HG03045 (cell line): ENCODE data around the gene TMEM185B.
A peak's percentile ranks its signal among the peaks of the same experiment; 100 is the strongest.

Experiments
- ATAC-seq: cut with Tn5 transposase; IDR thresholded peaks from one replicate; pipeline ENCODE4 v1.9.1; 2021; ENCODE audit warnings: mild to moderate bottlenecking, moderate library complexity; ENCODE audit not compliant: unreplicated experiment

The TMEM185B gene

DNA sequence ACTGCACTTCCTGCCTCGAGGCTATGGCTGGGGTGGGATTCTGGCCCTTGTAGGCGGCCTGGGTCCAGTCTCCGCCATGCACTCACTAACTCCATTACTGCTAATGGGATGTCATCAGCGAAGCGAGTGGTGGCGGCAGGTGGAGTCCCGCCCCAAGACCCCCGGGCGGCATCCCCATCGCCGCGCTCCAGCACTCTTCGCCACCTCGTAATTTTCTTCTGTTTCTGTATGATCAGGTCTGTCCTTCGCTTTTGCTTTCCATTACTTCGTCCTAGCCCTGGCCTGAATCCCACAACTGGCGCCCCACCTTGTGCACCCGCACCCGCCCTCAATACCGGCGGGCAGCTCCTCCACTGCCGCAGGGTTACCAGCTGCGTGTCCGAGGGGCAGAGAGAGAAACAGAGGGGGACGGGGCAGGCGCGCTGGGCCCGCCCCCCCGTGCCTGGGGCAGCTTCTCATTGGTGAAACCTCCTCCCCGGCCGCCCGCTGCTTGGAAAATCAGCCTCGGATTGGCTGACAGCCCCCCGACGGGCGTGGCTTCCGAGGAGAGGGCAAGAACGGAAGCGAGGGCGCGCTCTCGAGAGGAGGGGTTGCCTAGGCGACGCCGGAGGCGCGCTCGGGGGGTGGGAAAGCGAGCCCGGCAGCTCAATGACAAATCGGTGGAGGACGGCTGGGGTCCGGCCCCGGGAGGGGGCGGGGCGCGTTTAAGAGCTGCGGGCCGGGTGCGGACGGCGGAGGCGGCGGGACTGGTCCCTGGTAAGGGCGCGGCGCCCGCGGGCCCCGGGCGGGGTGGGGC, 29.2 kb upstream of the TMEM185B start, which contains the start of gene RALB:
RALB (plus strand) TSS at position 628 of the 796 bp plus-strand sequence. CDS start 25,813 bp downstream, outside the sequence.
- ATAC-seq, result peak; percentile 95

DNA sequence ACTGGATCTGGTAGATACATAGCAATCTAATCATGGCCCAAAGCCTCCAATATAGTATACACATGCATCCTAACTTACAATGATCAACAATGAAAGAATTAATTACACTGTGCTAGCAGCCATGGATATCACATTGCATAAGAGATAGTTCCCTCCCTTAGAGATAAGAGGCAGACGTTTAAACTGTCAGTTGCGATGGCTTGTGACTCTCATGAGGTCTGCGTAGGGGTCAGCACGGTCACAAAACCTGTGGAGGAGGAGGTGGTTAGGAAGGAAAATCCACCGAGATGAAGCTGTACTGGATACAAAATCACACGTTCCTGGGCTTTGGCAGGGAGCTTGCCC, 28.7 kb upstream of the TMEM185B start:
- ATAC-seq, result no peak

DNA sequence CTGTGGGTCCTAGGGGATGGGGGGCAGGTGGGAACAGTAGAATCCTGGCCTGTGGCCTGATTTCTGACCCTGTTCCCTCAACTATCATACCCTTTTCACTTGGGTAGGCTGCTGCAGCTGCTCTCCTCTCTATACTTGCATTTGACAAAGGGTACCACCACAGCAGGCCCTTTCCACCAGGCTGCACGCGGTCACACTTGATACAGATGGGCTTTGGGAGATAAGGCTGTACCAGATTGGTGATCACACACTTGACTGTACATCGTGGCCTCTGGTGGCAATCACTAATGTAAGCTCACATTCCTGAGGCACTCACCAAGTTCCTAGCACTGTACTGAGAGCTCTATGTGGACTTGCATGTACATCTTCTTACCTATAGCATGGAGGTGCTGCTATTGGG, 27.9 kb upstream of the TMEM185B start:
- ATAC-seq, result no peak

DNA sequence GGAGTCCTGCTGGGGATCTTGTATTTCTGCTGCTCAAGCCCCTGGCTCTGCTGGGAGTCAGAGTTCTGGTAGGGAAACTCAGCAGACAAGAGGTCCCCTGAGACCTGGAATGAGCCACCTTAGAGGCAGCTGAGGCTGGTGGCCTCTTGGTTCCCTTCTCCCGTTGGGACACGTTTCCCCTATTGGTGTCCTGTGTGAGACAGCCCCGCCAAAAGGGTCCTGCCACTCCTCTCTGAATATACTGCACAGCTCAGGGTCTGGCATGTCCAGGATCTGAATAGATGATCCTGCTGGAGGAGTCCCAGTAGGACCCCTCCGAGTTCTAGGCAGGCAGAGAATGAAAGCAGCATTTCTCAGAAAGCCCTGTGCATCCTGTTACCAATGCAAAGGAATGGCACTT, 27.4 kb upstream of the TMEM185B start:
- ATAC-seq, result no peak

DNA sequence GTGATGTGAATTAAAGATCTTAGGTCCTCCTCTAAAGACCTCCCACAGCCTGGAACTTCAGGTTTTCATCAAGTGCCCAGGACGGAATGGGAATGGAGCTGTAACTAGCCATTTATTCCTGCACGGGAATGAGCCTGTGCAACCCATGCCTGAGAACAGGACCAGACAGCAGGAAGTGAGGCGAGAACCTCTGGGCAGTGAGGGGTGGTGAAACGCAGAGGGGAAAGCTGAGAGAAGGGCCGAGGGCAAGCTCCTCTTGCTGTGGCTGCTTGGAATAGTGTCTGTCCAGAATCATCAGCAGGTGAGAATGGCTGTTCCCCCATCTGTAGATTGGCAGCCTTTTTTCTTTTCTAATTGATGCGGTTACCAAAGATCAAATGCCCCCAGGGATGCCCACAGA, 24.7 kb upstream of the TMEM185B start:
- ATAC-seq, result no peak

DNA sequence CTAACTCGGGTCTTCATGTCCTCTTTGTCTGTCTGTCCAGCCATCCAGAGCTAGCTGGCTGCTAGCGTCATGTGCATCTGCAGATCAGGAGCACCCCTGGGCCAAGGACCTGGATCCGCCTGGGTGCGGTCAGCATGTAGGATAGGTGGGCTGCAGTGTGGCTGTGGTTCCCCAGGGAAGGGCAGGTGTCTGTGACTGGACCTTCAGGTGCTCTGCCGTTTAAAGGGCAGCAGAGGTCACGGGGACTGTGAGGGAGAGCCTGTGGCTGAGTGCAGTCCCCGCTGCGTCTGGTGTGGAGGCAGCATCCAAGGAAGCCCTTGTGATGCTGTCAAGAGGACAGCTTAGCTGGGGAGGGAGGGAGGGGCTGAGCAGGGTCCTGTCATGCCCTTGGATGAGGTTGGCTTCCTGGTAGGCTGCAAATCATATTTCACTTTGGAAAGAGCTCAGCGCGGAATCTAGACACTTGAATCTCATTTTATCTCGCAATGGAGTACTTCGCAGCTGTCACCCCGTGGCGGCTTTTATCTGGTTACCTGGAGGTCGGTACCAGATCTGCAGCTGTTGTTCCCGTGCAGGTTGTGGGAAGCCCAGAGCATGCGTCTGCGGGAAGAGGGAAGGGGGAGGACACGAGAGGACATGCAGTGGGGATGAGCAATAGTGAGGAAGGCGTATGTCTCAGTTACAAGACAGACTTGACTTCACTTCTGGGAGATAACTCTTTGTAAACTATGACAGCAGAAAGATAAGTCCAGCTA, 23.5 kb upstream of the TMEM185B start:
- no peak for ATAC-seq

DNA sequence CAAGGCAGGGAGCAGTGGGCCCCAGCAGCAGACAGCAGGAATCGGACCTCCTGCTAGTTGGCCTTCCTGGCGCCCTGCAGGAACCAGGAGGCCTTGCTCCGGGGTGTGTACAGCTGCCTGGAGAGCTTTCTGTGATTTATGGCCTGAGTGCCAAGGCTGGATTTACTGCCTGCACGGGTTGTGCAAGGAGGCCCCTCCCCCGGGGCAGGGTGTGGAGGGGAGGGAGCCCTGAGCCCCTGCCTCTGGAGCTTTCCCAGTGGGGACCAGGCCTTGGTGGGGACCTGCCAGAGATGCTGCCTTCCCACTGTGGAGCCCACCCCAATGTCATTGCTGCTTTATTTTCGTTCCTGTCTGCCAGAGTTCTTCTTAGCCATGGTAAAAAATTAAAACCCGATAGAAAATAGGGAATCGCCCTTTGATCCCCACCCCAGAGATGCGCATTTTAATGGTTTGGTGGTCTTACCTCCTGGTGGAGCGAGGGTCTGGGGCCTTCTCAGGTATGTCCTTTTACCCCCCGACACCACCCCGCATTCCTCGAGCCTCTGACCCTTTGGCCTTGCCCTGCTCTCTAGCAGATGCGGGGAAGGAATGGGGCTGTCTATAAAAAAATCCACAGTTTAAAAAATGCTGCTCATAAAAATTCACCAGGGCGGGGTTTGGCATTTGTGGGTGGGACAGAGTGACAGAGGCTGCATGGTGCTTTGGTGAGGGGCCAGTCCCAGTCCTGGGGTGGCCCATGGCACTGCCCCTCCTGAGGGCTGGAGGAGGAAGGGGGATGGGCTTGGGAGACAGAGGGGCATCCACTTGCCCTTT, 22.5 kb upstream of the TMEM185B start:
- no peak for ATAC-seq

DNA sequence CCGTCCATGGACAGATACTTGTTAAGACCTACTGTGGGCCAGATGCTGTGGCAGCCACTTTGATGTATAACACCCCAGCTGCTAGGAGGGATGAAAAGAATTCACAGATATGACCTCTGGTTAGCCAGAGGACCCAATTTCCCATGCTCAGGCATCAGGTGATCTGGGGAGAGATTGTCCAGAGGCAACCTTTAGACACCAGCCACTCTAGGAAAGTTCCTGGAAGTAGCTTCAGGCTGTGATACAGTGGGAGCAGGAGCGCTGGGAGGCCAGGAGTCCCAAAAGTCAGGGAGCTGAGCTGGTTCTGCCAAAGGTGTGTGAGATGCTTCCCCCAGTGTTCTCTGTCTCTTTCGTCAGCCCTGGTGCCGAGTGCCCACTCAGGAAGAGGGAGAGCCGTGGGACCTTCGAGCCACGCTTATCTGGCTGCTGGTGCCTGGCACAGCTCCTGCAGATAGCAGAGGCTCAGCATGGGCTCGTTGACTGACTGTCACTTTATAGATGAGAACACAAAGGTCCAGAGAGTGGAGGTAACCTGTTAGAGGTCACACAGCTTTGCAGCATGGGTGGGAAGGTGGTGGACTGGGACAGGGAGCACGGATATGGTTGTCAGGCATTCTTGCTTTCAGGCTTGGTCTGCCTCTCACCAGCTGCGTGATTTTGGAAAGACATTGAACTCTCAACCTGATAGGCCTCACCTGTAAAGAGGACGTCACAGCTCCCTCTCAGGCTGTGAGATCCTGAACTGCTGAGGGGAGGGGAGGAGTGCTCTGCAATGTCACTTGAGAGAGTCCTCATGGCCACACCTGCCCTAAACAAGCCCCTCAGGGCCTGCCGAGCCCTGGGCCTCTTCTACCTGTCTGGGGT, 21.7 kb upstream of the TMEM185B start:
- no peak for ATAC-seq

DNA sequence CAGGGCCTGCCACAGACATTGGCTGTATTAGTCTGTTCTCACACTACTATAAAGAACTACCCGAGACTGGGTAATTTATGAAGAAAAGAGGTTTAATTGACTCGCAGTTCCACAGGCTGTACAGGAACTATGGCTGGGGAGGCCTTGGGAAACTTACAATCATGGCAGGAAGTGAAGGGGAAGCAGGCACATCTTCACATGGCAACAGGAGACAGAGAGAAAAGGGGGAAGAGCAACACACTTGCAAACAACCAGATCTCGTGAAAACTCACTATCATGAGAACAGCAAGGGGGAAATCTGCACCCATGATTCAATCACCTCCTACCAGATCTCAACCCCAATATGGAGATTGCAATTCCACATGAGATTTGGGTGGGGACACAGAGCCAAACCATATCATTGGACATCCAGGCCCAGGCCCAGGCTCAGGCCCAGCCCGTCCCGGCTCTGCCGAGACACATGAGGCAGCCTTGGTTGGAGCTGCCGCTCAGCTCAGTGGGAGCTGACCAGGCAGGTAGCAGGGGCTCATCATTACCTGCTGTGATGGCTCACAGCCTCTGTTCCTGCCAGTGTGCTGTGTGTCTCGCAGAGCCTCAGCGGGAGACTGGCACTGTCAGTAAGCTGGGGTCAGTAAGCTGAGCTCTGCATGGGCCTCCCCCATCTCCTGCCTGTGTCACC, 20.8 kb upstream of the TMEM185B start:
- no peak for ATAC-seq

DNA sequence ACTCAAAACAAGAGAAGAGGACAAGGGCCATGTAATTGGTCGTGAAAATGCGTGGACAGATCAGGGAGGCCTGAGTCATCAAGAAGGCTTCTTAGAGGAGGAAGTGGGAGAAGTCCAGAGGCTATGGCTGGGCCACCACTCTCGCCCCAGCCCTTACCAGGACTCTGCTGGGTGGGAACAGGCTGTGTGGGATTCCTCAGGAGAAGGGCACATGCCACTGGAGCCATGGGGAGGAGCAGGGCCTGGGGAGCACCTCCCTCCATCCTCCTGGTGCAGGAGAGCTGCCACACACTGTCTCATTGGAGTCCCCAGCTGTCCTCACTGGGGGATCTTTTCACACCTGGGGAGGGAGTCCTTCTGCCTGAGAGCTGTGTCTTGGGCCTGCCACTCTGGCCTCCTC, 20.0 kb upstream of the TMEM185B start:
- no peak for ATAC-seq

DNA sequence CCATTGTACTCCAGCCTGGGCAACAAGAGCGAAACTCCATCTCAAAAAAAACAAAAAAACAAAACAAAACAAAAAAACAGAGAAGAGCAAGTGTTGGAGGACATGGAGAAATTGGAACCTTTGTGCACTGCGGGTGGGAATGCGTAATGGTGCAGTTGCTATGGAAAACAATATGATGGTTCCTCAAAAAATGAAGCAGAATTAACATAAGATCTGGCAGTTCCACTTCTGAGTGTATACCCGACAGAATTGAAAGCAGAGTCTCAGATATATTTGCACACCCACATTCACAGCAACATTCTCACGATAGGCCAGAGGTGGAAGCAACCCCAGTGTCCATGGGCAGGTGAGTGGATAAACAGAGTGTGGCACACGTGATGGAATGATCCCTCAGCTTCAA, 18.5 kb upstream of the TMEM185B start:
- ATAC-seq, result no peak

DNA sequence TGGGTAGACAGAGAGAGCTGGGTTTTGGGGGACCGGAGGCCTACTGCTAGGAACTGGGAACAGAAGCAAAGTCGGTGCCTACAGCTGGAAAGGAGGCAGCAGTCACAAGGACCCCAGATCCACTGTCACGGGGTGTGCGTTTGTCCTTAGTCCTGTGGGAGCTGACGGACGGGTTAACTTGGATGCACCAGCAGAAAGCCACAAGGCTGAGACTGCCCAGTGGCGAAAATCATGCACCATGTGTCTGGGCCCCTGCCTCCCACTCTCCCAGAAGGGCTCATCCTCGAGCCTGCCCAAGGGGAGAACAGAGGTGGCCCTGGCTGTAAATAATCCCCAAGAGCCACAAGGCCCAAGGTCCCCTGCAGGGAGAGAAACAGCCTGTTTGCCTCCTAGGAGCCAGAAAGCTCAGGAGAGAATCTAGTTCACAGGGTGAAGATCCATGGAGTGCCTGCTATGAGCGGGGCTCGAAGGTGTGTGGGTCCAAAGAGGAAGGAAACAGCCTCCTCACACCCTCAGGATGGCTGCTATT, 17.8 kb upstream of the TMEM185B start:
- ATAC-seq, result no peak

DNA sequence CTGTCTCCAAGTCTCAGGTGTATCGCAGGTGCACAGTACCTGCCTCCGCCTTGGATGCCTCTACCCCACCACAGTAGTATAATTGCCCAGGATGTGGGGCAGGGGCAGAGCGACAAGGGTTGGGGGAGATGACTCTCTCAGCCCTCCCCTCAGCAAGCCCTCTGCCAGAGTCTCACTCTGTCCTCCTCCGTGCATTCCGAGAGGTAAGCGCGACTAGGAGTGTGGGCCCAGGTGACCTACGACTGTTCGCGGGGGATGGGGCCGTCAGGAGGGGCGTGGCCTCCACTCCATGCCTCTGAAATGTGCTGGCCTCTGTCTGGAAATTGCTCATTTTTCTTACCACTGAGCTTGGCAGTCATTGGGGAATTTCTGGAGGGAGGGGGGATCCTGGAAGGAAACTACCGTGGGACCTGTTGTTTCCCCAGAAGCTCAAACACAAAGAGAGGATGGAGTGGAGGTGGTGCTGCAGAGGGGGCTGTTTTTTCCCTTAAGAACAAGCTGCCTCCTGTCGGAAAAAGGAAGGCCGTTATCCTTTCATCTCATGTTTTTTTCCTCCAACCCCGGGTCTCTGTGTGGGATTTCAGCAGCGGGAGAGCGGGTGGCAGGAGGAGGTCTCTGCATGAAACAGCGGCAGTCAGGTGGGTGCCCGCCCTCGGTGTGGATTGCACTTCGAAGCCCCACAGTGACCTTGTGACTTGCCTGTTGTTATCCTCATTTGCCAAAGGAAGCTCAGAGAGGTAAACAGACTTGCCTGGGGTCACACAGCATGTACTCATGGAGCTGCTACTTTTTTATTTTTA, 16.5 kb upstream of the TMEM185B start:
- no peak for ATAC-seq

DNA sequence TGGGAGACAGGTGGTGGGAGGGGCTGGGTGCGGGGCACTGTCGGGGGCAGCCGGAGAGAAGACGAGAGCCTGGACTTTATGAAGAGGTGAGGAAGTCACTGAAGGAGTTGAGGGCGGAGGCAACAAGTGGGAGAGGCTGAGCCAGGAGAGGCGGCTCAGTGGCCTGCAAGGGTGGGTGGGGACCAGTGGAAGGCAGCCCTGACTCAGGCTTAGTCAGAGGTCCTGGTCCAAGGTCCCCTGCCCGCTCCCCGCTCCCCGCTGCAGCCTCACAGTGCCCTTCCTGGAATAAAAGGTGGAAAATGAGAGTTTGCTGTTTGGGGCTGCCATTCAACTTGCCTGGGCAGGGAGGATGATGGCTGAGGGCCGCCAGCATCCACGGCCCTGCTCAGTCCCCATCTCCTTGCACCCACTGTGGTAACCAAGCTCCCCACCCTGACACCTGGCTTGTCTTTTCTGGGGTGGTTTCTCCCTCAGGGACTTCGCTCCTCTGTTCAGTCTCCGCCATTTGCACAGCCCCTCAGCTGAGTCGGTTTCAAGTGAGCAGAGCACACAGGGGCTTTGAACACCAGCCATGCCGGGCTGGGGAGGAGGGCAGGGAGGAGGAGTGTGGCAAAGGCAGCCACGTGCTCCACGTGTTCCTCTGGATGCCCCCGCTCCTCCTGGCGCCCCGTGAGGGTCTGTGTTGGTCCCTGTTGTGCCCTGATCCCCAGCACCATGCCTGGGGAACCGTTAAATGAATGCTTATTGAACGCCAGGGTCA, 15.7 kb upstream of the TMEM185B start:
- no peak for ATAC-seq

DNA sequence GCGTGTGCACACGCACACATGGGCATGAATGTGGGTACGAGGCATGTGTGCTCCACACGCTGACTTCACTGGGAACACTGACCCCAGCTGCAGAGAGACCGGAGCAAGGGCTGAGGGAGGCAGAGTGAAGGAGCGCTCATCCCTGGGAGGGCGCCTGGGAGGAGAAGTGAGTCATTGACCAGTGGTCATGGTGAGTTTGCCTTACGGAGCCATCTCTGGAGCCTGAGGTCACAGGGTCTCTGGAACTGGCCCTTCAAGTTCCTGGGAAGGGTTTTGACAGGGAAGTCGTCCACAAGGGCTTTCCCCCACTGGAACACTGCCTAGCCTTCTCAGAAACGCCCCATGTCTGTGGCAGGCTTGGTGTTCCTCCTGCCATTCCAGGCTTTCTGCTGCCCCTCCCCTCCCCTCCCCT, 14.3 kb upstream of the TMEM185B start:
- no peak for ATAC-seq

DNA sequence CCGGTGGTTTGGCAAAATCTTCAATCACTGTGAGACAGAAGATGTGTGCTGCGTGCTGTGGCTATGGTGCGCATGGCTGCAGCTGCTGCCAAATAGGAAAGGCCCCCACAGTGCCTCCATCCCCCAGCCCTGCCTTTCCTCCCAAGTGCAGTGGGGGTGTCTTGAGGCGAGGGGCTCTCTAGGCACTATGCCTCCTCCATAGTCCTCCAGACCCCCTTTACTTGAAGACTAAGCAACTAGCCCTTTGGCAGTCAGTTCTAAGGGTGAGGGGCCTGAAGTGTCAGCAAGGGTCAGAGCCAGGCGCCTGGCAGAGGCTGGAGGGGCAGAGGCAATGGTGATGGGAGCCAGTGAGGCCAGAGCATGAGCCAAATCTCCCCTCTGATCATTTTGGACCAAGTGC, 13.6 kb upstream of the TMEM185B start:
- no peak for ATAC-seq

DNA sequence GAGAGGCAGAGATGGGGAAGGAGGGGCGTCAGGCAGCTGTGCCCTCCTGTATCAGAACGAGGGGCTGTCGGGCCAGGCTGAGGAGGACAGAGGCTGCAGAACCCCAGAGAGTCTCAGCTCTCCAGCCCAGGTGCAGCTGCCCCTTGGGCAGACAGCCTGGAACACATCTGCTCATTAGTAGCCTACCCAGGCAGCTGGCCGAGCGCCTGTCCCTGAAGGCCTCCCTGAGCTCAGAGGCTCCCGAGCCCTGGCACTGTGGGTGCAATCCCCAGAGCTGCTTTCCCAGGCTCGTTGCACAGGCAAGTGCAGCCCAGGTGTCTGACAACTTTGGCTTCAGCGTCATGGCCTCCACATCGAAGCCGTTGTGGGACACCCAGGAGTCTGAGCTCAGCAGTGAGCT, 13.1 kb upstream of the TMEM185B start:
- ATAC-seq, result no peak

DNA sequence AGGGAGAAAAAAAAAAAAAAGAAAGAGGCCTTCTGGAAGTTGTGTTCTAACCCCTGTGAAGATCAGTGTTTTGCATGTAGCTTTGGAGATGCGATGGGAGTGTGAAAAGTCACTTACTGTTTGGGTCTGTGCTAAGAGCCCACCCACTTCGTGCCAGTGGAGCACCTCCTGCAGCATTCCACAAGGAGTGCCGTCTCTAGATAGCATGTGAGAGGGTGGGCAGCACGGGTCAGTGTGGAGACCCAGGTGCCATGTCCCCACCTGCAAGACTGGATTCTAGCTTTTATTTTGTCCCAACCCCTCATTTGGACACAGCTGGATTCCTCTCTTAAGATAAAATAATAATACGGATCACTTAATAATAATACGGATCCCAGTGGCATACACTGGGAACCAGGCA, 12.5 kb upstream of the TMEM185B start:
- no peak for ATAC-seq
